Measurements from ENCODE around the gene IL9R.

DNA sequence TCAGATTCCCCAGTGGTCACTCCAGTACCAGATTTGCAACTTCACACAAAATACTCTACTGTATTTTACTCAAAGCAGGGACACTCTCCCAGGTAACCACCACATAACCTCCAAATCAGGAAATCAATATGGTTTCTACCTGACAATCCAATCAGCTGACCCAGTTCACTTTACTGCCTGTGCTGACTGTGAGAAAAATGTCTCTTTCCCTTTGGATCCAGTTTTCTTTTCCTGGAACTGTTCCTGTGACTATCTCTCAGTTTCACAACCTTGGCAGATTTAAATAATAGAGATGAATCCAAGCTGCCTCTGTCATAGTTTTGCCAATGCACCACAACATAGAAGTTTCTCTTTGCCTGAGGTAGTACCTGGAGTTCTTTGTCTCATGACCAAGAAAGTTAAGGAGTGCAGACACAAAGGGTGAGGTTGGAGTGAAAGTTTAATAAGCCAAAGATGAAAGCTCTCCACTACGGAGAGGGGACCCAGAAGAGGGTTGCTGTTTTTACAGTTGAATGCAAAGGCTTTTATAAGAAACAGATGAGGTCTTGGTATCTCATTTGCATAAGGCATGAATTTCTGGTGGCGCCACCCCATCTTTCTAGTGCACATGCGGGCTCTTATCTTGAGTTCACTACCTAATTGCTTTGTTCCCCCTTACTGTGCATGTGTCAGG is 29.7 kb upstream of the IL9R start:
- TF ChIP-seq, protein P1, sequence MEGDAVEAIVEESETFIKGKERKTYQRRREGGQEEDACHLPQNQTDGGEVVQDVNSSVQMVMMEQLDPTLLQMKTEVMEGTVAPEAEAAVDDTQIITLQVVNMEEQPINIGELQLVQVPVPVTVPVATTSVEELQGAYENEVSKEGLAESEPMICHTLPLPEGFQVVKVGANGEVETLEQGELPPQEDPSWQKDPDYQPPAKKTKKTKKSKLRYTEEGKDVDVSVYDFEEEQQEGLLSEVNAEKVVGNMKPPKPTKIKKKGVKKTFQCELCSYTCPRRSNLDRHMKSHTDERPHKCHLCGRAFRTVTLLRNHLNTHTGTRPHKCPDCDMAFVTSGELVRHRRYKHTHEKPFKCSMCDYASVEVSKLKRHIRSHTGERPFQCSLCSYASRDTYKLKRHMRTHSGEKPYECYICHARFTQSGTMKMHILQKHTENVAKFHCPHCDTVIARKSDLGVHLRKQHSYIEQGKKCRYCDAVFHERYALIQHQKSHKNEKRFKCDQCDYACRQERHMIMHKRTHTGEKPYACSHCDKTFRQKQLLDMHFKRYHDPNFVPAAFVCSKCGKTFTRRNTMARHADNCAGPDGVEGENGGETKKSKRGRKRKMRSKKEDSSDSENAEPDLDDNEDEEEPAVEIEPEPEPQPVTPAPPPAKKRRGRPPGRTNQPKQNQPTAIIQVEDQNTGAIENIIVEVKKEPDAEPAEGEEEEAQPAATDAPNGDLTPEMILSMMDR (IDR thresholded peaks at IDR 0.05): no peak
- no peak for TF ChIP-seq POLR2A (IDR thresholded peaks at IDR 0.05)
